Measurements from ENCODE around the gene ANKRD10.

Gene ANKRD10

DNA sequence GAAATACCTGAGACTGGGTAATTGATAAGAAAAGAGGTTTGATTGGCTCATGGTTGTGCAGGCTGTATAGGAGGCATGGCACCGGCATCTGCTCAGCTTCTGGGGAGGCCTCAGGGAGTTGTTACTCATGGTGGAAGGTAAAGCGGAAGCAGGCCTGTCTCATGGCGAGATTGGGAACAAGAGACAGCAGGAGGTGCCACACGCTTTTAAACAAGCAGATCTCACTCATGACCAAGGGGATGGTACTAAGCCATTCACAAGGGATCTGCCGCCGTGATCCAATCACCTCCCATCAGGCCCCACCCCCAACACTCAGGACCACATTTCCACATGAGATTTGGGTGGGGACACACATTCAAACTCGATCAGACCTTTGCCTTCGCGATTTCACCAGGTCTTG is 86.2 kb downstream of the ANKRD10 start:
- no peak for DNase-seq
